ENCODE results near the gene GALK1. TPM values are rescaled to one million over a fixed set of nuclear protein-coding genes. Genes with fewer than 3 reads are reported as not detected.

The GALK1 gene
- total RNA-seq, 1 experiment from 2014 or later, result 35.8 TPM

DNA sequence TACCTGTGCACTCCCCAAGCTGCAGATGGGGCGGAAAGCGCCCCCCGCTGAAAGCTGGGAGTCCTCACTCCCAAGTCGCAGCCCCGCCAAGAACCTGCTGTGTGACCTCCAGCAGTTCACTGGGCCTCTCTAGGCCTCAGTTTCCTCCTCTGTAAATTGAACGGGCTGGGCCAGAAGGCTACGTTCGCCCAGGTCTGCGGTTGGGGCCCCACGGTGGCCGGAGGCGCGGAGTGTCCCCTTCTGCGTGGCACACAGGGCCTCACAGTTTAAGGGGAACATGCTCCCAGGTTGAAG is 628 bp downstream of the GALK1 start:
- Histone ChIP-seq H3K4me1 (ENCODE audit: control insufficient read depth, insufficient read depth, low read length) (peaks cover 6% of the 10 kb centered on the region), H3K9me3 (ENCODE audit: control insufficient read depth, insufficient read depth, low read depth, low read length) (no peaks in the 10 kb centered on the region), H3K36me3 (ENCODE audit: control insufficient read depth, insufficient read depth, low read length) (no peaks in the 10 kb centered on the region), H3K4me3 (ENCODE audit: low read depth in 2 of 2, low read length in 2 of 2) (peak overlapping the region; percentile 51 to 65), H3K27ac (ENCODE audit: low read length) (peak overlapping the region; percentile 79), H3K27me3 (ENCODE audit: control insufficient read depth, insufficient read depth, low read length) (no peaks in the 10 kb centered on the region)
- TF ChIP-seq CTCF (IDR thresholded peaks at IDR 0.05) (no peak), POLR2AphosphoS5 (IDR thresholded peaks at IDR 0.05; ENCODE audit: low read depth, low read length) (no peak), SIN3A (IDR thresholded peaks at IDR 0.05; ENCODE audit: borderline replicate concordance, insufficient read depth, low read depth, low read length) (no peak; the same call in 1 of the 2 replicates), REST (IDR thresholded peaks at IDR 0.05; ENCODE audit: insufficient read depth in 1 of 2, low read depth in 2 of 2, low read length in 1 of 2) (no peak), TCF7L2 (IDR thresholded peaks at IDR 0.05; ENCODE audit: low read depth, low read length) (no peak)
- no peak for DNase-seq (ENCODE audit: low read depth, low spot score)
- CTCF ChIA-PET, result interaction anchor here (0.9 to 2.1 kb wide), 3 partner anchors 16 to 132 kb away, joined by 3 to 10 read pairs (median 4); a partner anchor contains a TSS
- no TSS peak for BruUV-seq (replicated peaks)
- intact Hi-C loops (cut with micrococcal nuclease; ENCODE audit: unreplicated experiment), result no loop called here
- POLR2A ChIA-PET, result interaction anchor here (1.6 kb wide), 1 partner anchor 12 kb away, joined by 7 read pairs; no protein-coding TSS in a partner anchor
- no peak; the same call in 1 of the 2 replicates for ATAC-seq
- in situ Hi-C loops (cut with HindIII; ENCODE audit: low pct_unique_long_range_greater_than_20kb, low sequenced_read_pairs), result no loop called here

DNA sequence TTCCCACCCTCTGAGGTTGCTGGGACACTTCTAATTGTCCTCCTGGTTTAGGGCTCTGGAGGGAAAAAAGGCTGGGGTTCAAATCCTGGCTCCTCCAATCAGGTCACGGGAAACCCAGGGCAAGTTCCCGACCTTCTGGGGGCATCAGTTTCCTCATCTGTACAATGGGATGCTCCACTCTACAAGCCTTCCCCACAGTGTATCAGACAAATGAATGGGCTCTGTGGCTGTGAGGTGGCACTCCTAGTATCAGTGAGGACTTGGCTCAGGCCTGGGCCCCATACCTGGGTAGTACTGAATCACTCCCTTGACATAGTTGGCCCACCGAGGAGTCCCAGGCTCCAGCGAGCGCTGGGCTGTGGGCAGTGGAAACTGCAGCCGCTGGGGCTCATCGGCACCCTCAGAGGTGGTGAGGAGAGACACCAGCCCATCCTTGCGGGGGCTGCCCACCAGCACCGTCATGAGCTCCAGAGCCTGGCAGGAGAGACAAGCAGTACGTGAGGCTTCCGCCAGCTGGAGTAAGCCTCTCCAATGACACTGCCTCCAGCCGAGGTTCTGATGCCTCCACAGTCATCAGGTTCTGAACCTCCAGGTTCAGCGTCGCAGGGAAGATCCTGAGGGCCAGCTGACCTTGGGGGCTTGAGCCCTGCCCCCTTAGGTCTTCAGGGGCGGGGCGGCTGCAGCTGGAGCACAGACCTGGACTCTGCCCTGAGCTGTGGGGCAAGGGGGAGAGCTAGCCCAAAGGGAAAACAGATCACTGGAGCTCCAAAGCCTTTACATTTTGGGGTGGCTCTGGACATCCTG is 1.2 kb downstream of the GALK1 start:
- Histone ChIP-seq H3K27ac (ENCODE audit: low read length) (peak overlapping the region; percentile 79), H3K27me3 (ENCODE audit: control insufficient read depth, insufficient read depth, low read length) (no peaks in the 10 kb centered on the region), H3K4me3 (ENCODE audit: low read depth in 2 of 2, low read length in 2 of 2) (peak overlapping the region; percentile 51 to 65), H3K36me3 (ENCODE audit: control insufficient read depth, insufficient read depth, low read length) (no peaks in the 10 kb centered on the region), H3K4me1 (ENCODE audit: control insufficient read depth, insufficient read depth, low read length) (peaks cover 6% of the 10 kb centered on the region), H3K9me3 (ENCODE audit: control insufficient read depth, insufficient read depth, low read depth, low read length) (no peaks in the 10 kb centered on the region)
- ATAC-seq (peak; percentile 0; the same call in 1 of the 2 replicates), DNase-seq (ENCODE audit: low read depth, low spot score) (no peak)
- BruUV-seq (replicated peaks), result no TSS peak
- ChIA-PET POLR2A (interaction anchor here (1.6 kb wide), 1 partner anchor 12 kb away, joined by 7 read pairs; no protein-coding TSS in a partner anchor), CTCF (interaction anchor here (0.9 to 2.1 kb wide), 4 partner anchors 16 to 131 kb away, joined by 3 to 10 read pairs (median 6); a partner anchor contains a TSS)
- TF ChIP-seq CTCF (IDR thresholded peaks at IDR 0.05) (no peak), REST (IDR thresholded peaks at IDR 0.05; ENCODE audit: insufficient read depth in 1 of 2, low read depth in 2 of 2, low read length in 1 of 2) (no peak), SIN3A (IDR thresholded peaks at IDR 0.05; ENCODE audit: borderline replicate concordance, insufficient read depth, low read depth, low read length) (no peak), TCF7L2 (IDR thresholded peaks at IDR 0.05; ENCODE audit: low read depth, low read length) (no peak), POLR2AphosphoS5 (IDR thresholded peaks at IDR 0.05; ENCODE audit: low read depth, low read length) (no peak)
- intact Hi-C loops (cut with micrococcal nuclease; ENCODE audit: unreplicated experiment) (no loop called here), in situ Hi-C loops (cut with HindIII; ENCODE audit: low pct_unique_long_range_greater_than_20kb, low sequenced_read_pairs) (no loop called here)

Data from Panc1 (cell line).